HFFc6 (cell line): Measurements from ENCODE around the gene ATOX1. TPM values are rescaled to one million over a fixed set of nuclear protein-coding genes. Genes with fewer than 3 reads are reported as not detected.
A peak's percentile ranks its signal among the peaks of the same experiment; 100 is the strongest.

Experiments used
- DNase-seq: peaks from one replicate; pipeline ENCODE4 v3.0.0-alpha.2; 2018
- H3K27ac Mint-ChIP-seq: 2 replicates; pipeline ENCODE4 v1.8.0; 2020; ENCODE audit warnings: mild to moderate bottlenecking, mixed read lengths
- H3K27me3 Mint-ChIP-seq: 2 replicates; pipeline ENCODE4 v1.8.0; 2021; ENCODE audit warnings: mild to moderate bottlenecking, moderate library complexity, mixed read lengths; ENCODE audit not compliant: insufficient read depth
- H3K36me3 Mint-ChIP-seq: 2 replicates; pipeline ENCODE4 v1.8.0; 2021; ENCODE audit warnings: low read depth, mixed read lengths
- H3K4me1 Mint-ChIP-seq: 2 replicates; pipeline ENCODE4 v1.8.0; 2020; ENCODE audit warnings: low read depth, mixed read lengths
- H3K4me3 Mint-ChIP-seq: 2 replicates; pipeline ENCODE4 v1.8.0; 2020; ENCODE audit warnings: mild to moderate bottlenecking, moderate library complexity, mixed read lengths
- H3K9me3 Mint-ChIP-seq: 2 replicates; pipeline ENCODE4 v1.8.0; 2020; ENCODE audit warnings: mild to moderate bottlenecking, mixed read lengths
- total RNA-seq, 6 experiments: library from RNA; stranded (reverse); fragmentation: NEBNext Ultra II Directional; extraction: Animal tissue kit (Norgen Biotek cat#: 25700); gene quantifications; 2 replicates in 1 of 6; 3 replicates in 5 of 6; pipeline ENCODE4 v1.2.3, GENCODE V29; 2021
- TF ChIP-seq, protein P1 (sequence below): fragments of 200-600 bp; sonication (generic); IDR thresholded peaks from 2 replicates; pipeline ENCODE4 v1.5.0; 2021; ENCODE audit warnings: antibody characterized with exemption, mild to moderate bottlenecking

ATOX1 gene
- total RNA-seq, 6 experiments from 2014 or later = 148 to 185 (median 155) TPM

- TF ChIP-seq, protein P1, sequence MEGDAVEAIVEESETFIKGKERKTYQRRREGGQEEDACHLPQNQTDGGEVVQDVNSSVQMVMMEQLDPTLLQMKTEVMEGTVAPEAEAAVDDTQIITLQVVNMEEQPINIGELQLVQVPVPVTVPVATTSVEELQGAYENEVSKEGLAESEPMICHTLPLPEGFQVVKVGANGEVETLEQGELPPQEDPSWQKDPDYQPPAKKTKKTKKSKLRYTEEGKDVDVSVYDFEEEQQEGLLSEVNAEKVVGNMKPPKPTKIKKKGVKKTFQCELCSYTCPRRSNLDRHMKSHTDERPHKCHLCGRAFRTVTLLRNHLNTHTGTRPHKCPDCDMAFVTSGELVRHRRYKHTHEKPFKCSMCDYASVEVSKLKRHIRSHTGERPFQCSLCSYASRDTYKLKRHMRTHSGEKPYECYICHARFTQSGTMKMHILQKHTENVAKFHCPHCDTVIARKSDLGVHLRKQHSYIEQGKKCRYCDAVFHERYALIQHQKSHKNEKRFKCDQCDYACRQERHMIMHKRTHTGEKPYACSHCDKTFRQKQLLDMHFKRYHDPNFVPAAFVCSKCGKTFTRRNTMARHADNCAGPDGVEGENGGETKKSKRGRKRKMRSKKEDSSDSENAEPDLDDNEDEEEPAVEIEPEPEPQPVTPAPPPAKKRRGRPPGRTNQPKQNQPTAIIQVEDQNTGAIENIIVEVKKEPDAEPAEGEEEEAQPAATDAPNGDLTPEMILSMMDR = no peak
- H3K27ac Mint-ChIP-seq = no peak overlapping the region
- no peaks in the 10 kb centered on the region for H3K36me3 Mint-ChIP-seq
- peaks cover 14% of the 10 kb centered on the region for H3K4me1 Mint-ChIP-seq
- no peak overlapping the region for H3K4me3 Mint-ChIP-seq
- H3K27me3 Mint-ChIP-seq = no peaks in the 10 kb centered on the region; the same call in 1 of the 2 replicates
- peak; percentile 32 for DNase-seq
- peaks cover 4% of the 10 kb centered on the region for H3K9me3 Mint-ChIP-seq
Measured at GRCh38 chr5:151706906-151707305, 51.5 kb downstream of the ATOX1 start.

- DNase-seq = no peak
- Mint-ChIP-seq H3K27ac (no peak overlapping the region), H3K4me3 (no peak overlapping the region), H3K36me3 (no peaks in the 10 kb centered on the region), H3K27me3 (peaks cover 4% of the 10 kb centered on the region), H3K4me1 (peaks cover 43% of the 10 kb centered on the region), H3K9me3 (peaks cover 4% of the 10 kb centered on the region)
- TF ChIP-seq, protein P1 = no peak
Measured at GRCh38 chr5:151703780-151704179, 54.7 kb downstream of the ATOX1 start.

DNA sequence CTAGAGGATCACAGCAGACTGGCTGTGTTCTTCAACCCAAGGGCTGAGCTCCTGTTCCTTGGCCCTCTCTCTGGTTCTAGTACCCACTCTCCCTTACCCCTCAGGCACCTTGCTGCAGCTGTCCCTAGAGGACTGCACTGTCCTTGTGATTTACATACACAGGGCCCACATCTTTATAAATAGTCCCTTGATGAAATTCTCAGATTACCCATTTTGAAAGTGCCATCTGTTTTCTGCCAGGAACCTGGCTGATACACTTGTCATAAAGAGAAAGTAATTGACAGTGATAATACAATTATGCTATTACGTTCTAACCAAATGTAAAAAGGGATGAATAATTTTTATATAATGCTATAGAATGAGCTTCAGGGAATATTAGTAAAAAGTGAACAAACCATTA lies 55.2 kb downstream of the ATOX1 start:
- TF ChIP-seq, protein P1 = no peak
- no peak for DNase-seq
- H3K27me3 Mint-ChIP-seq = peaks cover 4% of the 10 kb centered on the region; the same call in 1 of the 2 replicates
- no peak overlapping the region for H3K4me3 Mint-ChIP-seq
- no peak overlapping the region for H3K27ac Mint-ChIP-seq
- H3K9me3 Mint-ChIP-seq = peaks cover 2% of the 10 kb centered on the region
- H3K36me3 Mint-ChIP-seq = no peaks in the 10 kb centered on the region
- peaks cover 44% of the 10 kb centered on the region for H3K4me1 Mint-ChIP-seq

DNA sequence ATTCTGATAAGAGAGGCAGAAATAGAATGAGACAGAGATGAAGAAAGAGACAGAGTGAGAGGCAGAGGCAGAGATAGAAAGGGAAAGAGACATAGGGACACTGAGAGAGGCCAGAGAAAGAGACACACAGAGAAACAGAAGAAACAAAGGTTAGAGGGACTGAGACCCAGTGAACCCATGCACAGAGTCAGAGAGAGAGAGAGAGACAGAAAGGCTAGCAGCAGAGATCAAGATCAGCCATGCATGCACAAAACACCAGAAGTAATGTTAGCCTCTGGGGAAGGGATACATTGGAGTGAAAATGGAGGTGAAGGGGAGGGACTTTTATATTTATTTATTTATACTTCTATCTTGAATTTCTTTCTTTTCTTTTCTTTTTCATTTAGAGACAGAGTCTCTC lies 57.6 kb downstream of the ATOX1 start:
- H3K4me3 Mint-ChIP-seq = peak overlapping the region; percentile 11; the same call in 1 of the 2 replicates
- H3K36me3 Mint-ChIP-seq = no peaks in the 10 kb centered on the region
- peaks cover 7% of the 10 kb centered on the region for H3K27me3 Mint-ChIP-seq
- DNase-seq = no peak
- TF ChIP-seq, protein P1 = no peak
- peaks cover 60% of the 10 kb centered on the region for H3K4me1 Mint-ChIP-seq
- H3K27ac Mint-ChIP-seq = peak overlapping the region; percentile 100
- no peaks in the 10 kb centered on the region for H3K9me3 Mint-ChIP-seq

- Mint-ChIP-seq H3K27ac (peak overlapping the region; percentile 100), H3K9me3 (no peaks in the 10 kb centered on the region), H3K4me3 (no peak overlapping the region), H3K27me3 (peaks cover 7% of the 10 kb centered on the region), H3K4me1 (peaks cover 66% of the 10 kb centered on the region), H3K36me3 (no peaks in the 10 kb centered on the region)
- DNase-seq = no peak
- TF ChIP-seq, protein P1 = no peak
Measured at GRCh38 chr5:151700296-151700695, 58.1 kb downstream of the ATOX1 start.
